Neutrophil (primary cell): Measurements from ENCODE around the gene PARD6B.
"Not testable (repeated sequence)": the region's sequence is repeated elsewhere in the genome, so short reads cannot be mapped to it uniquely, and the experiment has no call there.

Source experiments
- H3K27ac ChIP-seq: fragments of 200-600 bp; sonication (generic); 2 replicates; pipeline ENCODE4 v1.5.1; 2016; ENCODE audit warnings: mild to moderate bottlenecking, moderate library complexity
- H3K27me3 ChIP-seq: fragments of 200-600 bp; sonication (generic); 2 replicates; pipeline ENCODE4 v1.6.0; 2016; ENCODE audit warnings: mild to moderate bottlenecking
- H3K36me3 ChIP-seq: fragments of 200-600 bp; sonication (generic); 2 replicates; pipeline ENCODE4 v1.5.1; 2017
- H3K4me1 ChIP-seq, 2 experiments: fragments of 200-600 bp in 1 of 2; sonication (generic) in 1 of 2; 1 replicate in 1 of 2; 2 replicates in 1 of 2; pipeline versions ENCODE4 v1.5.1 to v1.6.1; 2013 to 2016; ENCODE audit warnings: low read depth in 1 of 2, low read length in 1 of 2, mild to moderate bottlenecking in 1 of 2, moderate library complexity in 1 of 2; ENCODE audit not compliant: control insufficient read depth in 1 of 2, insufficient read depth in 1 of 2
- H3K4me3 ChIP-seq, 2 experiments: fragments of 200-600 bp in 1 of 2; sonication (generic) in 1 of 2; 1 replicate in 1 of 2; 2 replicates in 1 of 2; pipeline ENCODE4 v1.5.1; 2013 to 2016; ENCODE audit warnings: low read depth in 1 of 2, low read length in 1 of 2, mild to moderate bottlenecking in 1 of 2, moderate library complexity in 1 of 2
- H3K9me3 ChIP-seq: fragments of 200-600 bp; sonication (generic); 2 replicates; pipeline ENCODE4 v1.5.1; 2016
- CTCF ChIP-seq: fragments of 200-600 bp; sonication (generic); IDR thresholded peaks from 2 replicates; pipeline ENCODE4 v1.5.1; 2016; ENCODE audit warnings: antibody characterized with exemption

Gene PARD6B

GRCh38 chr20:50772420-50773185 is 41.2 kb downstream of the PARD6B start:
- Histone ChIP-seq H3K4me1 (no peaks in the 10 kb centered on the region), H3K36me3 (no peaks in the 10 kb centered on the region), H3K4me3 (no peak overlapping the region), H3K27ac (no peak overlapping the region), H3K9me3 (no peaks in the 10 kb centered on the region), H3K27me3 (peaks cover 8% of the 10 kb centered on the region)
- no peak for TF ChIP-seq CTCF

GRCh38 chr20:50774515-50774914 is 43.1 kb downstream of the PARD6B start:
- H3K36me3 ChIP-seq: no peaks in the 10 kb centered on the region
- peaks cover 8% of the 10 kb centered on the region for H3K27me3 ChIP-seq
- no peak overlapping the region for H3K27ac ChIP-seq
- no peaks in the 10 kb centered on the region for H3K9me3 ChIP-seq
- no peak overlapping the region for H3K4me3 ChIP-seq
- H3K4me1 ChIP-seq: no peaks in the 10 kb centered on the region
- no peak for TF ChIP-seq CTCF

GRCh38 chr20:50776122-50776817 is 44.9 kb downstream of the PARD6B start:
- no peak for TF ChIP-seq CTCF
- H3K27me3 ChIP-seq: peaks cover 8% of the 10 kb centered on the region
- H3K27ac ChIP-seq: no peak overlapping the region
- H3K4me3 ChIP-seq: no peak overlapping the region
- no peaks in the 10 kb centered on the region for H3K4me1 ChIP-seq
- H3K9me3 ChIP-seq: no peaks in the 10 kb centered on the region
- no peaks in the 10 kb centered on the region for H3K36me3 ChIP-seq

GRCh38 chr20:50777373-50777772 is 46.0 kb downstream of the PARD6B start:
- Histone ChIP-seq H3K27ac (no peak overlapping the region), H3K4me1 (no peaks in the 10 kb centered on the region), H3K36me3 (no peaks in the 10 kb centered on the region), H3K9me3 (no peaks in the 10 kb centered on the region), H3K27me3 (peaks cover 8% of the 10 kb centered on the region), H3K4me3 (no peak overlapping the region)
- no peak for TF ChIP-seq CTCF

- not testable (repeated sequence) for H3K4me3 ChIP-seq, H3K4me1 ChIP-seq, H3K27ac ChIP-seq, H3K36me3 ChIP-seq, H3K27me3 ChIP-seq, H3K9me3 ChIP-seq
Observed at GRCh38 chr20:50778994-50779393, 47.6 kb downstream of the PARD6B start.

- no peak overlapping the region for H3K27ac ChIP-seq
Observed at GRCh38 chr20:50783390-50783789, 52.0 kb downstream of the PARD6B start.

More at GRCh38 chr20:50783390-50783789, 52.0 kb downstream of the PARD6B start:
- TF ChIP-seq CTCF: no peak
- no peaks in the 10 kb centered on the region for H3K4me1 ChIP-seq
- H3K36me3 ChIP-seq: no peaks in the 10 kb centered on the region
- H3K4me3 ChIP-seq: no peak overlapping the region
- H3K9me3 ChIP-seq: no peaks in the 10 kb centered on the region
- no peaks in the 10 kb centered on the region for H3K27me3 ChIP-seq
